OCI-LY7 (cell line): ENCODE data around the gene PACC1.

ENCODE experiments used
- EZH2phosphoT487 ChIP-seq: fragments of 200-600 bp; sonication (generic); IDR thresholded peaks from 2 replicates; pipeline ENCODE4 v1.6.1; 2018; ENCODE audit warnings: low read depth, borderline replicate concordance, mild to moderate bottlenecking, mixed run types, antibody characterized with exemption, low read length, moderate library complexity, mixed read lengths
- TF ChIP-seq, protein P1 (sequence below): fragments of 200-600 bp; sonication (generic); conservative IDR thresholded peaks from 2 replicates; pipeline ENCODE4 v1.5.1; 2014; ENCODE audit warnings: mild to moderate bottlenecking, antibody characterized with exemption, low read length, moderate library complexity, mixed read lengths

DNA sequence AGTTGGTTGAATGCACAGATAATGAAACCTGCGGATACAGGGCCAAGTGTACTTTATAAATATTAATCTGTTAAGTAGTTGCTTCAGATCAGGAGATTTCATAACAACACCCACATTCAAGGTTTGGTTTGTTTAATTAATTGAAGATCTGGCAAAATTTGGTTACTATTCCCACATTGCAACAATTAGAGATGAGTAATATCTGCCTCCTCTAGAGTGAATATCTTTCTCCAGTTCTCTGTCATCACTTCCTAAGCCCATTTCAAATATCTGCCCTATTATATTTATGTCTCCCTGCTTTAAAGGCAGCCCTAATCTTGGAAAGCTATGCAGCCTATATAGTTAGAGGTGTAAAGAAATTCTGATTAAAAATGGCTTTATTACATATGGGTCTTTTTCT is 68.1 kb downstream of the PACC1 start:
- TF ChIP-seq, protein P1, sequence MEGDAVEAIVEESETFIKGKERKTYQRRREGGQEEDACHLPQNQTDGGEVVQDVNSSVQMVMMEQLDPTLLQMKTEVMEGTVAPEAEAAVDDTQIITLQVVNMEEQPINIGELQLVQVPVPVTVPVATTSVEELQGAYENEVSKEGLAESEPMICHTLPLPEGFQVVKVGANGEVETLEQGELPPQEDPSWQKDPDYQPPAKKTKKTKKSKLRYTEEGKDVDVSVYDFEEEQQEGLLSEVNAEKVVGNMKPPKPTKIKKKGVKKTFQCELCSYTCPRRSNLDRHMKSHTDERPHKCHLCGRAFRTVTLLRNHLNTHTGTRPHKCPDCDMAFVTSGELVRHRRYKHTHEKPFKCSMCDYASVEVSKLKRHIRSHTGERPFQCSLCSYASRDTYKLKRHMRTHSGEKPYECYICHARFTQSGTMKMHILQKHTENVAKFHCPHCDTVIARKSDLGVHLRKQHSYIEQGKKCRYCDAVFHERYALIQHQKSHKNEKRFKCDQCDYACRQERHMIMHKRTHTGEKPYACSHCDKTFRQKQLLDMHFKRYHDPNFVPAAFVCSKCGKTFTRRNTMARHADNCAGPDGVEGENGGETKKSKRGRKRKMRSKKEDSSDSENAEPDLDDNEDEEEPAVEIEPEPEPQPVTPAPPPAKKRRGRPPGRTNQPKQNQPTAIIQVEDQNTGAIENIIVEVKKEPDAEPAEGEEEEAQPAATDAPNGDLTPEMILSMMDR = no peak
- TF ChIP-seq EZH2phosphoT487 = no peak
